MCF 10A (cell line): Measurements from ENCODE around the gene POFUT2. TPM values are rescaled to one million over a fixed set of nuclear protein-coding genes. Genes with fewer than 3 reads are reported as not detected.

Source experiments
- BruUV-seq: library from RNA; stranded (reverse); fragments of 400-500 nt; replicated peaks from 2 replicates; lab custom pipeline; 2021; lab: Mats Ljungman, UMichigan
- CTCF ChIA-PET: fragments of 300-600 bp; sonication (Branson Sonifier 250); formaldehyde crosslinking; extraction: SDS; loops from one replicate; lab custom pipeline; 2021; ENCODE audit warnings: antibody characterized with exemption, inconsistent platforms; lab: Yijun Ruan, JAX
- POLR2A ChIA-PET: fragments of 300-600, 350-650 bp; sonication (Branson Sonifier 250); formaldehyde crosslinking; extraction: SDS; loops from one replicate; lab custom pipeline; 2020; ENCODE audit warnings: antibody characterized with exemption, inconsistent platforms; lab: Yijun Ruan, JAX
- DNase-seq: peaks from one replicate; pipeline ENCODE4 v3.0.0-alpha.2; 2018; ENCODE audit not compliant: unreplicated experiment
- H3K27ac Mint-ChIP-seq: one replicate; pipeline ENCODE4 v1.8.0; 2022; ENCODE audit warnings: mild to moderate bottlenecking, low read depth, mixed read lengths; ENCODE audit not compliant: unreplicated experiment
- H3K27me3 Mint-ChIP-seq: one replicate; pipeline ENCODE4 v1.8.0; 2022; ENCODE audit warnings: mixed read lengths; ENCODE audit not compliant: insufficient read depth, unreplicated experiment
- H3K36me3 Mint-ChIP-seq: one replicate; pipeline ENCODE4 v1.8.0; 2022; ENCODE audit warnings: mild to moderate bottlenecking, moderate library complexity, mixed read lengths; ENCODE audit not compliant: insufficient read depth, unreplicated experiment
- H3K4me1 Mint-ChIP-seq: one replicate; pipeline ENCODE4 v1.8.0; 2022; ENCODE audit warnings: mixed read lengths; ENCODE audit not compliant: insufficient read depth, unreplicated experiment
- H3K4me3 Mint-ChIP-seq: one replicate; pipeline ENCODE4 v1.8.0; 2022; ENCODE audit warnings: mild to moderate bottlenecking, moderate library complexity, mixed read lengths; ENCODE audit not compliant: unreplicated experiment
- H3K9me3 Mint-ChIP-seq: one replicate; pipeline ENCODE4 v1.8.0; 2022; ENCODE audit warnings: mixed read lengths; ENCODE audit not compliant: unreplicated experiment
- intact Hi-C: fragments of 100-400 bp; cut with micrococcal nuclease; formaldehyde crosslinking; loops from 2 replicates; pipeline ENCODE4 v1.14.1; 2022
- total RNA-seq: library from RNA; stranded (reverse); gene quantifications from 2 replicates; pipeline ENCODE4 v1.2.3, GENCODE V29; 2022
- TF ChIP-seq, protein P1 (sequence below): fragments of 200-600 bp; IDR thresholded peaks from one replicate; pipeline ENCODE4 v1.8.0; 2022; ENCODE audit warnings: antibody characterized with exemption, mild to moderate bottlenecking; ENCODE audit not compliant: unreplicated experiment

POFUT2 gene
- total RNA-seq, 1 experiment from 2014 or later = 25.2 TPM

DNA sequence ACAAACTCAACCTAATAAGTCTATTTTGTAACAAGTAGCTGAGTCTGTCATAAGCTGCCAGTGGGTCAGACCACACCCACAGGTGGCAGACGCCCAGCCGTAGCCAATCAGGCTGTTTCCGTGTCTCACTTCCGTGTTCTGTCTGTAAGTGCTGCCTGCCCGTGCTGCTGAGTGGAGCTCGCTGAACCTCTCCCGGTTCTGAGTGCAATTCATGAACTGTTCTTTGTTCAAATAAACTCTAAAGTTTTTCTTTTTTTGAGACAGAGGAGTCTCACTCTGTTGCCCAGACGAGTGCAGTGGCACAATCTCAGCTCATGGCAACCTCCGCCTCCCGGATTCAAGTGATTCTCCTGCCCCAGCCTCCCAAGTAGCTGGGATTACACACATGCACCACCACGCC, 25.1 kb downstream of the POFUT2 start:
- ChIA-PET CTCF (interaction anchor here (0.7 to 1.3 kb wide), 4 partner anchors 23 to 133 kb away, joined by 3 read pairs; no protein-coding TSS in a partner anchor), POLR2A (interaction anchor here (0.9 to 1.2 kb wide), 2 partner anchors 10 to 30 kb away, joined by 3 to 5 read pairs; no protein-coding TSS in a partner anchor)
- H3K27ac Mint-ChIP-seq = no peak overlapping the region
- H3K36me3 Mint-ChIP-seq = peaks cover 31% of the 10 kb centered on the region
- no peak for DNase-seq
- H3K4me1 Mint-ChIP-seq = no peaks in the 10 kb centered on the region
- TF ChIP-seq, protein P1, sequence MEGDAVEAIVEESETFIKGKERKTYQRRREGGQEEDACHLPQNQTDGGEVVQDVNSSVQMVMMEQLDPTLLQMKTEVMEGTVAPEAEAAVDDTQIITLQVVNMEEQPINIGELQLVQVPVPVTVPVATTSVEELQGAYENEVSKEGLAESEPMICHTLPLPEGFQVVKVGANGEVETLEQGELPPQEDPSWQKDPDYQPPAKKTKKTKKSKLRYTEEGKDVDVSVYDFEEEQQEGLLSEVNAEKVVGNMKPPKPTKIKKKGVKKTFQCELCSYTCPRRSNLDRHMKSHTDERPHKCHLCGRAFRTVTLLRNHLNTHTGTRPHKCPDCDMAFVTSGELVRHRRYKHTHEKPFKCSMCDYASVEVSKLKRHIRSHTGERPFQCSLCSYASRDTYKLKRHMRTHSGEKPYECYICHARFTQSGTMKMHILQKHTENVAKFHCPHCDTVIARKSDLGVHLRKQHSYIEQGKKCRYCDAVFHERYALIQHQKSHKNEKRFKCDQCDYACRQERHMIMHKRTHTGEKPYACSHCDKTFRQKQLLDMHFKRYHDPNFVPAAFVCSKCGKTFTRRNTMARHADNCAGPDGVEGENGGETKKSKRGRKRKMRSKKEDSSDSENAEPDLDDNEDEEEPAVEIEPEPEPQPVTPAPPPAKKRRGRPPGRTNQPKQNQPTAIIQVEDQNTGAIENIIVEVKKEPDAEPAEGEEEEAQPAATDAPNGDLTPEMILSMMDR = no peak
- no TSS peak for BruUV-seq
- no peaks in the 10 kb centered on the region for H3K27me3 Mint-ChIP-seq
- H3K9me3 Mint-ChIP-seq = no peaks in the 10 kb centered on the region
- intact Hi-C loops = no loop called here
- no peak overlapping the region for H3K4me3 Mint-ChIP-seq

DNA sequence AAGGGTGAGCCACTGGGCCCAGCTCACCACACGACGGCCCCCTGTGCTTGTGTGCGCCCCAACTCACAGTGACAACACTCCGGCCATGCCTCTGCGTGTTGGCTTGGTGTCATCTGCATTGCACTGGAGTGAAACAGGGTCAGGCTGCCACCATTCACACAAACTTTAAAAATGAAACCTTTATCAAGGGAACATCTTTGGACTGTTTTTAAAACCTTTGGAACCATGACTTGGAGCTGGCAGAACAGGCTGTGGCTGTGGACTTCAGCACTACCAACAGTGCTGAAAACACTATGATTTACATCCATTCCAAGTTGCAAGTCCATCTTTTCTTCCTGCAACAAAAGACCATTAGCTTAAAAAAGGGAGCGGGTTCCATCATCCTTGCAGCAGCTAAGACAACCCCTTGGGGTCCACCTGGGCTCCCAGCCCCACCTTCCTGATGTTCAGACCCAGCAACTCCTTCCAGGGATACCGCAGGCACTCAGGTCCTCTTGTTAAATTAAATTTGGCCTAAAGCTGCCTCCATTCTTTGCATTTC, 25.6 kb downstream of the POFUT2 start:
- H3K4me3 Mint-ChIP-seq = no peak overlapping the region
- peaks cover 26% of the 10 kb centered on the region for H3K36me3 Mint-ChIP-seq
- no peak for DNase-seq
- no peak overlapping the region for H3K27ac Mint-ChIP-seq
- POLR2A ChIA-PET = interaction anchor here (1.2 kb wide), 1 partner anchor 11 kb away, joined by 5 read pairs; no protein-coding TSS in a partner anchor
- CTCF ChIA-PET = interaction anchor here (0.6 to 1.3 kb wide), 4 partner anchors 121 to 583 kb away, joined by 3 to 4 read pairs (median 3); no protein-coding TSS in a partner anchor
- intact Hi-C loops = no loop called here
- no peaks in the 10 kb centered on the region for H3K27me3 Mint-ChIP-seq
- BruUV-seq = no TSS peak
- TF ChIP-seq, protein P1 = no peak
- no peaks in the 10 kb centered on the region for H3K4me1 Mint-ChIP-seq
- H3K9me3 Mint-ChIP-seq = no peaks in the 10 kb centered on the region

DNA sequence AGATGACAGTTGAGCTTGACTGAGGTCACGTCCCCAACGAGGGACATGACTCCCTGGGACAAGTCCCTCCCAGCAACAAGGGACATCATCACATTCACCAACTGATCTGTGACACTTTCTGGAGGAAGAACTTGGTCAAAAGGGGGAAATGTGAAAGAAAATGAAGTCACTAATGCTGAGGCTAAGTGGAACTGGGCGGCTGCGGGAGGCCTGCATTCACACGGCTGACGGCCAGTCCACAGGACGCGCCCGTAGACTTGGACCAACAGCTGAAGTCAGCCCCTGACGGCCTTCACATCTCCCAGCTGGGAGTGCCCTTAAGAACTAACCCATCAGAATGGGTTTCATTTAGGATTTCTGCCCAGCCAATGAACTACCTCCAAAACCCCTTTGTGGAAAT, 26.6 kb downstream of the POFUT2 start:
- no peak for DNase-seq
- POLR2A ChIA-PET = no interaction called here
- no peaks in the 10 kb centered on the region for H3K4me1 Mint-ChIP-seq
- CTCF ChIA-PET = interaction anchor here (0.6 to 0.7 kb wide), 2 partner anchors 121 to 181 kb away, joined by 3 to 4 read pairs; no protein-coding TSS in a partner anchor
- H3K36me3 Mint-ChIP-seq = peaks cover 17% of the 10 kb centered on the region
- BruUV-seq = no TSS peak
- no peaks in the 10 kb centered on the region for H3K27me3 Mint-ChIP-seq
- intact Hi-C loops = no loop called here
- H3K27ac Mint-ChIP-seq = no peak overlapping the region
- H3K4me3 Mint-ChIP-seq = no peak overlapping the region
- no peaks in the 10 kb centered on the region for H3K9me3 Mint-ChIP-seq
- TF ChIP-seq, protein P1 = no peak

DNA sequence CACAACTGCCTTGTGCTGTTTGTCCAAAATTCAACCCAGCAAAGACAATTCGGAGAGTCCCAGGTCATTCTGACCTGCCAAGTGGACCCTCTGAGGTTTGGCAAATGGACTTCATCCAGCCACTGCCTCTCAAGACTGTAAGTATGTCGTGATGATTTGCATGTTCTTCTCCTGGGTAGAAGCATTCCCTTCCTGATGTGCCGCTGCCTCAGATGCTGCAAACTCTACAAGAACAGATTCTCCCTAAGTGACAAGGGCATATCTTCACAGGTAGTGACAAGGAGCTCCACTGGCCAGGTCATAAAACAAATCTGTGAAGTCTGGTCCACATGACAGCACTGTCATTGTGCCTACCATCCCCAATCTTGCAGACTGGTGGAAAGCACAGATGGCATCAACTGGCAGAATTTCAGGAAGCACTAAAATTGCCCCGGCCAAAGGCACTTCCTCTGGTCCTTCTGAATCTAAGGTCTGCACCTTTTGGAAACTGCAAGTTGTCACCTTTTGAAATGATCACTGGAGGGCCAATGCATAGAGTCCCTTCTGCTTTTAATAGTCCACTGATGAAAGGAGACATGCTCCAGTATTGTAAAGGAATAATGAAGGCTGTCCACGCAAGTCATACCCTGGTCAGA, 27.4 kb downstream of the POFUT2 start:
- H3K9me3 Mint-ChIP-seq = no peaks in the 10 kb centered on the region
- no TSS peak for BruUV-seq
- H3K27ac Mint-ChIP-seq = no peak overlapping the region
- H3K4me1 Mint-ChIP-seq = no peaks in the 10 kb centered on the region
- no peak for DNase-seq
- peaks cover 10% of the 10 kb centered on the region for H3K36me3 Mint-ChIP-seq
- ChIA-PET POLR2A (no interaction called here), CTCF (no interaction called here)
- no peak overlapping the region for H3K4me3 Mint-ChIP-seq
- intact Hi-C loops = no loop called here
- H3K27me3 Mint-ChIP-seq = peaks cover under 1% of the 10 kb centered on the region
- TF ChIP-seq, protein P1 = no peak
